Measurements from ENCODE around the gene RPTOR.

The RPTOR gene

GRCh38 chr17:80852476-80853015 is 307.9 kb downstream of the RPTOR start:
- H3K36me3 ChIP-seq (ENCODE audit: insufficient read depth, low read length), result peaks cover 3% of the 10 kb centered on the region; the same call in 1 of the 2 replicates
- no peaks in the 10 kb centered on the region for H3K9me3 ChIP-seq (ENCODE audit: insufficient read depth, low read depth, low read length)
- H3K27me3 ChIP-seq (ENCODE audit: insufficient read depth, low read length), result no peaks in the 10 kb centered on the region
- H3K9ac ChIP-seq (ENCODE audit: low read depth, low read length), result no peak overlapping the region
- WGBS, result 93% methylated on average over 11 of the region's 11 CpGs
- no peak overlapping the region for H3K27ac ChIP-seq (ENCODE audit: low read depth, low read length)
- H3K4me3 ChIP-seq (ENCODE audit: low read length), result no peak overlapping the region
- 0 out of 2 replicates have a peak, but pooled peaks cover 3% of the 10 kb centered on the region for H3K4me1 ChIP-seq (ENCODE audit: insufficient read depth, low read length)

- Histone ChIP-seq H3K9me3 (ENCODE audit: insufficient read depth, low read depth, low read length) (no peaks in the 10 kb centered on the region), H3K9ac (ENCODE audit: low read depth, low read length) (no peak overlapping the region), H3K4me3 (ENCODE audit: low read length) (no peak overlapping the region), H3K4me1 (ENCODE audit: insufficient read depth, low read length) (0 out of 2 replicates have a peak, but pooled peaks cover 3% of the 10 kb centered on the region), H3K36me3 (ENCODE audit: insufficient read depth, low read length) (peaks cover 3% of the 10 kb centered on the region; the same call in 1 of the 2 replicates), H3K27me3 (ENCODE audit: insufficient read depth, low read length) (no peaks in the 10 kb centered on the region), H3K27ac (ENCODE audit: low read depth, low read length) (no peak overlapping the region)
- WGBS, result 81% methylated on average over 16 of the region's 16 CpGs
Observed at GRCh38 chr17:80853076-80853475, 308.4 kb downstream of the RPTOR start.

- no peak overlapping the region for H3K9ac ChIP-seq (ENCODE audit: low read depth, low read length)
- no peaks in the 10 kb centered on the region for H3K27me3 ChIP-seq (ENCODE audit: insufficient read depth, low read length)
- 96% methylated on average over 10 of the region's 10 CpGs for WGBS
- H3K36me3 ChIP-seq (ENCODE audit: insufficient read depth, low read length), result peaks cover 3% of the 10 kb centered on the region; the same call in 1 of the 2 replicates
- H3K9me3 ChIP-seq (ENCODE audit: insufficient read depth, low read depth, low read length), result no peaks in the 10 kb centered on the region
- no peak overlapping the region for H3K27ac ChIP-seq (ENCODE audit: low read depth, low read length)
- peaks cover 5% of the 10 kb centered on the region for H3K4me1 ChIP-seq (ENCODE audit: insufficient read depth, low read length)
- H3K4me3 ChIP-seq (ENCODE audit: low read length), result no peak overlapping the region
Observed at GRCh38 chr17:80854220-80854619, 309.6 kb downstream of the RPTOR start.

- Histone ChIP-seq H3K36me3 (ENCODE audit: insufficient read depth, low read length) (peaks cover 3% of the 10 kb centered on the region; the same call in 1 of the 2 replicates), H3K27ac (ENCODE audit: low read depth, low read length) (no peak overlapping the region), H3K4me3 (ENCODE audit: low read length) (no peak overlapping the region), H3K9me3 (ENCODE audit: insufficient read depth, low read depth, low read length) (no peaks in the 10 kb centered on the region), H3K9ac (ENCODE audit: low read depth, low read length) (no peak overlapping the region), H3K27me3 (ENCODE audit: insufficient read depth, low read length) (no peaks in the 10 kb centered on the region), H3K4me1 (ENCODE audit: insufficient read depth, low read length) (peaks cover 16% of the 10 kb centered on the region)
- WGBS, result 94% methylated on average over 23 of the region's 23 CpGs
Observed at GRCh38 chr17:80855196-80855947, 310.7 kb downstream of the RPTOR start.

GRCh38 chr17:80855948-80856862 is 311.6 kb downstream of the RPTOR start:
- WGBS, result 92% methylated on average over 21 of the region's 21 CpGs
- H3K27ac ChIP-seq (ENCODE audit: low read depth, low read length), result no peak overlapping the region
- no peak overlapping the region for H3K4me3 ChIP-seq (ENCODE audit: low read length)
- peaks cover 18% of the 10 kb centered on the region for H3K4me1 ChIP-seq (ENCODE audit: insufficient read depth, low read length)
- peaks cover 3% of the 10 kb centered on the region; the same call in 1 of the 2 replicates for H3K36me3 ChIP-seq (ENCODE audit: insufficient read depth, low read length)
- no peaks in the 10 kb centered on the region for H3K27me3 ChIP-seq (ENCODE audit: insufficient read depth, low read length)
- H3K9me3 ChIP-seq (ENCODE audit: insufficient read depth, low read depth, low read length), result no peaks in the 10 kb centered on the region
- H3K9ac ChIP-seq (ENCODE audit: low read depth, low read length), result no peak overlapping the region

- Histone ChIP-seq H3K4me1 (ENCODE audit: insufficient read depth, low read length) (peaks cover 18% of the 10 kb centered on the region), H3K27me3 (ENCODE audit: insufficient read depth, low read length) (no peaks in the 10 kb centered on the region), H3K9me3 (ENCODE audit: insufficient read depth, low read depth, low read length) (no peaks in the 10 kb centered on the region), H3K36me3 (ENCODE audit: insufficient read depth, low read length) (peaks cover 3% of the 10 kb centered on the region; the same call in 1 of the 2 replicates), H3K9ac (ENCODE audit: low read depth, low read length) (no peak overlapping the region), H3K27ac (ENCODE audit: low read depth, low read length) (no peak overlapping the region), H3K4me3 (ENCODE audit: low read length) (no peak overlapping the region)
- 95% methylated on average over 27 of the region's 27 CpGs for WGBS
Observed at GRCh38 chr17:80856863-80857755, 312.5 kb downstream of the RPTOR start.

GRCh38 chr17:80857756-80858171 is 313.1 kb downstream of the RPTOR start:
- H3K4me3 ChIP-seq (ENCODE audit: low read length), result no peak overlapping the region
- WGBS, result 94% methylated on average over 25 of the region's 25 CpGs
- H3K4me1 ChIP-seq (ENCODE audit: insufficient read depth, low read length), result peaks cover 18% of the 10 kb centered on the region
- H3K27ac ChIP-seq (ENCODE audit: low read depth, low read length), result no peak overlapping the region
- no peak overlapping the region for H3K9ac ChIP-seq (ENCODE audit: low read depth, low read length)
- no peaks in the 10 kb centered on the region for H3K9me3 ChIP-seq (ENCODE audit: insufficient read depth, low read depth, low read length)
- peaks cover 3% of the 10 kb centered on the region; the same call in 1 of the 2 replicates for H3K36me3 ChIP-seq (ENCODE audit: insufficient read depth, low read length)
- no peaks in the 10 kb centered on the region for H3K27me3 ChIP-seq (ENCODE audit: insufficient read depth, low read length)

- Histone ChIP-seq H3K36me3 (ENCODE audit: insufficient read depth, low read length) (peaks cover 3% of the 10 kb centered on the region; the same call in 1 of the 2 replicates), H3K4me3 (ENCODE audit: low read length) (no peak overlapping the region), H3K4me1 (ENCODE audit: insufficient read depth, low read length) (peaks cover 16% of the 10 kb centered on the region), H3K9me3 (ENCODE audit: insufficient read depth, low read depth, low read length) (no peaks in the 10 kb centered on the region), H3K27me3 (ENCODE audit: insufficient read depth, low read length) (no peaks in the 10 kb centered on the region), H3K9ac (ENCODE audit: low read depth, low read length) (no peak overlapping the region), H3K27ac (ENCODE audit: low read depth, low read length) (no peak overlapping the region)
- WGBS, result 92% methylated on average over 20 of the region's 20 CpGs
Observed at GRCh38 chr17:80858301-80859001, 313.8 kb downstream of the RPTOR start.

GRCh38 chr17:80859002-80859941 is 314.6 kb downstream of the RPTOR start:
- no peaks in the 10 kb centered on the region for H3K27me3 ChIP-seq (ENCODE audit: insufficient read depth, low read length)
- peak overlapping the region; percentile 76 for H3K27ac ChIP-seq (ENCODE audit: low read depth, low read length)
- WGBS, result 66% methylated on average over 40 of the region's 40 CpGs
- H3K4me1 ChIP-seq (ENCODE audit: insufficient read depth, low read length), result peaks cover 16% of the 10 kb centered on the region
- peaks cover 3% of the 10 kb centered on the region; the same call in 1 of the 2 replicates for H3K36me3 ChIP-seq (ENCODE audit: insufficient read depth, low read length)
- H3K9me3 ChIP-seq (ENCODE audit: insufficient read depth, low read depth, low read length), result no peaks in the 10 kb centered on the region
- H3K9ac ChIP-seq (ENCODE audit: low read depth, low read length), result peak overlapping the region; percentile 38; the same call in 1 of the 2 replicates
- H3K4me3 ChIP-seq (ENCODE audit: low read length), result no peak overlapping the region
